ENCODE results near the gene ZNF764.

Gene ZNF764

GRCh38 chr16:30521873-30522641 lies 36.1 kb downstream of the ZNF764 start:
- no peak overlapping the region for H3K27ac ChIP-seq
- no peak overlapping the region for H2AFZ ChIP-seq
- H3K36me3 ChIP-seq (ENCODE audit: control insufficient read depth, insufficient read depth, low read length): no peaks in the 10 kb centered on the region
- peaks cover 5% of the 10 kb centered on the region for H3K4me1 ChIP-seq
- no peaks in the 10 kb centered on the region for H3K79me2 ChIP-seq
- H3K9me3 ChIP-seq (ENCODE audit: control insufficient read depth, low read length): no peaks in the 10 kb centered on the region
- H3K4me3 ChIP-seq (ENCODE audit: low read depth, low read length): no peak overlapping the region
- H3K27me3 ChIP-seq (ENCODE audit: control insufficient read depth, insufficient read depth, low read length): no peaks in the 10 kb centered on the region
- no peak for TF ChIP-seq CTCF (IDR thresholded peaks at IDR 0.05)
- no peak overlapping the region for H3K9ac ChIP-seq
- H3K4me2 ChIP-seq (ENCODE audit: low read length): no peak overlapping the region

- no peak overlapping the region for H3K4me3 ChIP-seq (ENCODE audit: low read depth, low read length)
- H2AFZ ChIP-seq: no peak overlapping the region
- H3K36me3 ChIP-seq (ENCODE audit: control insufficient read depth, insufficient read depth, low read length): no peaks in the 10 kb centered on the region
- no peaks in the 10 kb centered on the region for H3K79me2 ChIP-seq
- H3K4me2 ChIP-seq (ENCODE audit: low read length): no peak overlapping the region
- TF ChIP-seq CTCF (IDR thresholded peaks at IDR 0.05): no peak
- no peaks in the 10 kb centered on the region for H3K9me3 ChIP-seq (ENCODE audit: control insufficient read depth, low read length)
- no peaks in the 10 kb centered on the region for H3K27me3 ChIP-seq (ENCODE audit: control insufficient read depth, insufficient read depth, low read length)
- H3K4me1 ChIP-seq: peaks cover 5% of the 10 kb centered on the region
- no peak overlapping the region for H3K9ac ChIP-seq
- no peak overlapping the region for H3K27ac ChIP-seq
Measured at GRCh38 chr16:30521476-30521872, 36.7 kb downstream of the ZNF764 start.

GRCh38 chr16:30519120-30520049 lies 38.8 kb downstream of the ZNF764 start:
- H2AFZ ChIP-seq: no peak overlapping the region
- H3K4me2 ChIP-seq (ENCODE audit: low read length): no peak overlapping the region
- no peaks in the 10 kb centered on the region for H3K9me3 ChIP-seq (ENCODE audit: control insufficient read depth, low read length)
- TF ChIP-seq CTCF (IDR thresholded peaks at IDR 0.05): no peak
- H3K9ac ChIP-seq: no peak overlapping the region
- no peaks in the 10 kb centered on the region for H3K36me3 ChIP-seq (ENCODE audit: control insufficient read depth, insufficient read depth, low read length)
- no peak overlapping the region for H3K4me3 ChIP-seq (ENCODE audit: low read depth, low read length)
- no peaks in the 10 kb centered on the region for H3K79me2 ChIP-seq
- H3K27ac ChIP-seq: no peak overlapping the region
- H3K4me1 ChIP-seq: peaks cover 5% of the 10 kb centered on the region
- no peaks in the 10 kb centered on the region for H3K27me3 ChIP-seq (ENCODE audit: control insufficient read depth, insufficient read depth, low read length)

- Histone ChIP-seq H3K9me3 (ENCODE audit: control insufficient read depth, low read length) (no peaks in the 10 kb centered on the region), H3K27me3 (ENCODE audit: control insufficient read depth, insufficient read depth, low read length) (no peaks in the 10 kb centered on the region), H2AFZ (no peak overlapping the region), H3K36me3 (ENCODE audit: control insufficient read depth, insufficient read depth, low read length) (no peaks in the 10 kb centered on the region), H3K4me1 (peaks cover 5% of the 10 kb centered on the region), H3K9ac (no peak overlapping the region), H3K4me3 (ENCODE audit: low read depth, low read length) (no peak overlapping the region), H3K27ac (no peak overlapping the region), H3K79me2 (no peaks in the 10 kb centered on the region), H3K4me2 (ENCODE audit: low read length) (no peak overlapping the region)
- TF ChIP-seq CTCF (IDR thresholded peaks at IDR 0.05): no peak
Measured at GRCh38 chr16:30518552-30518951, 39.6 kb downstream of the ZNF764 start.
